HepG2 (cell line): ENCODE data around the gene RTRAF.

Experiments
- JUND ChIP-seq: sonication (generic); formaldehyde crosslinking; IDR thresholded peaks from 2 replicates; pipeline ENCODE4 v1.8.0; 2022; ENCODE audit warnings: mild to moderate bottlenecking, missing genetic modification reagents
- TRIM22 ChIP-seq: fragments of 450-650 bp; IDR thresholded peaks from 2 replicates; pipeline ENCODE4 v1.6.1; 2017
- ZFP62 ChIP-seq: sonication (generic); formaldehyde crosslinking; IDR thresholded peaks from 2 replicates; pipeline ENCODE4 v1.4.0; 2020; ENCODE audit warnings: missing genetic modification reagents
- ZNF24 ChIP-seq: fragments of 450-650 bp; IDR thresholded peaks from 2 replicates; pipeline ENCODE4 v1.6.1; 2017; ENCODE audit warnings: antibody characterized with exemption, mild to moderate bottlenecking
- ZNF766 ChIP-seq: sonication (generic); formaldehyde crosslinking; IDR thresholded peaks from 2 replicates; pipeline ENCODE4 v1.5.0; 2020; ENCODE audit warnings: missing genetic modification reagents, borderline replicate concordance

- TF ChIP-seq JUND (CRISPR knock-in tag) (no peak), ZNF24 (no peak), TRIM22 (no peak), ZFP62 (CRISPR knock-in tag) (no peak), ZNF766 (CRISPR knock-in tag) (no peak)
Observed at GRCh38 chr14:52055167-52055566, 65.8 kb downstream of the RTRAF start.
